A549 (cell line): Measurements from ENCODE around the gene ACVRL1. TPM values are rescaled to one million over a fixed set of nuclear protein-coding genes. Genes with fewer than 3 reads are reported as not detected.

ENCODE experiments used
- ATAC-seq, 2 experiments: fragments of 200-7000 bp in 1 of 2; fragments of >200 bp in 1 of 2; cut with Nextera tagmentation in 1 of 2; cut with Tn5 transposase in 1 of 2; 3 replicates each; pipeline versions ENCODE4 v1.8.0 to v1.9.1; 2018 to 2020; ENCODE audit warnings: mild to moderate bottlenecking in 1 of 2, moderate library complexity in 1 of 2
- CTCF ChIA-PET: fragments of 300-600 bp; sonication (Branson Sonifier 250); formaldehyde crosslinking; extraction: SDS; loops from one replicate; lab custom pipeline; 2021; ENCODE audit warnings: antibody characterized with exemption, inconsistent platforms; lab: Yijun Ruan, JAX
- POLR2A ChIA-PET: fragments of 350-600 bp; formaldehyde crosslinking; extraction: SDS; loops from one replicate; lab custom pipeline; 2021; ENCODE audit warnings: antibody characterized with exemption, inconsistent platforms; lab: Yijun Ruan, JAX
- DNase-seq, 2 experiments: peaks; one replicate each; pipeline versions ENCODE4 v3.0.0 to v3.0.0-alpha.2; 2011 to 2016; ENCODE audit warnings: low read depth in 1 of 2, low spot score in 1 of 2
- FAIRE-seq: peaks from 2 replicates; lab custom pipeline; 2011; peaks lifted over from hg19 to GRCh38; lab: Jason Lieb, UNC
- H3K27ac ChIP-seq, 2 experiments: fragments of >200 bp; sonication (Bioruptor Twin); formaldehyde crosslinking; 3 replicates each; pipeline ENCODE4 v1.5.1; 2016 to 2017
- H3K4me1 ChIP-seq: fragments of >200 bp; sonication (Bioruptor Twin); formaldehyde crosslinking; 3 replicates; pipeline ENCODE4 v1.6.1; 2016
- H3K4me2 ChIP-seq: fragments of >200 bp; sonication (Bioruptor Twin); formaldehyde crosslinking; 3 replicates; pipeline ENCODE4 v1.6.1; 2016
- H3K4me3 ChIP-seq: fragments of >200 bp; sonication (Bioruptor Twin); formaldehyde crosslinking; 3 replicates; pipeline ENCODE4 v1.5.1; 2016
- H3K9me3 ChIP-seq: fragments of >200 bp; sonication (Bioruptor Twin); formaldehyde crosslinking; 3 replicates; pipeline ENCODE4 v1.6.1; 2016
- CBX2 ChIP-seq: fragments of 200-600 bp; sonication (generic); IDR thresholded peaks from 2 replicates; pipeline ENCODE4 v1.6.1; 2016; ENCODE audit warnings: low read depth, mild to moderate bottlenecking, borderline replicate concordance
- EHF ChIP-seq: fragments of 250-450 bp; sonication (Bioruptor Pico); IDR thresholded peaks from 2 replicates; pipeline ENCODE4 v1.5.0; 2020; ENCODE audit warnings: mild to moderate bottlenecking
- EP300 ChIP-seq, 2 experiments: fragments of >200 bp; sonication (Bioruptor Twin); formaldehyde crosslinking; IDR thresholded peaks; 2 replicates in 1 of 2; 3 replicates in 1 of 2; pipeline ENCODE4 v1.6.1; 2016 to 2017
- GATA3 ChIP-seq: IDR thresholded peaks from 2 replicates; pipeline ENCODE4 v1.6.1; 2012; ENCODE audit warnings: borderline replicate concordance
- HEYL ChIP-seq: fragments of 250-450 bp; sonication (Bioruptor Pico); IDR thresholded peaks from 2 replicates; pipeline ENCODE4 v1.8.0; 2021; ENCODE audit warnings: mild to moderate bottlenecking, moderate library complexity
- HOXB5 ChIP-seq: fragments of 250-450 bp; sonication (Bioruptor Pico); IDR thresholded peaks from 2 replicates; pipeline ENCODE4 v1.5.0; 2020; ENCODE audit warnings: mild to moderate bottlenecking, moderate library complexity
- JUNB ChIP-seq: fragments of >200 bp; sonication (Bioruptor Twin); formaldehyde crosslinking; IDR thresholded peaks from 2 replicates; pipeline ENCODE4 v1.6.1; 2016
- MAZ ChIP-seq: fragments of 150-350 bp; IDR thresholded peaks from 2 replicates; pipeline ENCODE4 v1.6.1; 2014; ENCODE audit warnings: antibody characterized with exemption, low read depth, low read length, borderline replicate concordance
- MYC ChIP-seq: IDR thresholded peaks from 2 replicates; pipeline ENCODE4 v1.6.1; 2012; ENCODE audit warnings: mild to moderate bottlenecking, inconsistent platforms, low read length, improper control_type of control experiment, borderline replicate concordance
- NFE2L2 ChIP-seq: fragments of 150-350 bp; conservative IDR thresholded peaks from 2 replicates; pipeline ENCODE4 v1.6.1; 2014; ENCODE audit warnings: low read length
- RAD21 ChIP-seq, 2 experiments: fragments of >200 bp in 1 of 2; sonication (Bioruptor Twin) in 1 of 2; formaldehyde crosslinking in 1 of 2; IDR thresholded peaks in 1 of 2; conservative IDR thresholded peaks in 1 of 2; 2 replicates in 1 of 2; 3 replicates in 1 of 2; pipeline ENCODE4 v1.6.1; 2012 to 2018; ENCODE audit warnings: inconsistent platforms in 1 of 2
- RFX5 ChIP-seq: fragments of 450-650 bp; IDR thresholded peaks from 2 replicates; pipeline ENCODE4 v1.7.1; 2014; ENCODE audit warnings: antibody characterized with exemption, mild to moderate bottlenecking, moderate library complexity
- SMC3 ChIP-seq: fragments of >200 bp; sonication (Bioruptor Twin); formaldehyde crosslinking; IDR thresholded peaks from 3 replicates; pipeline ENCODE4 v1.6.1; 2018; ENCODE audit warnings: inconsistent platforms
- ZC3H11A ChIP-seq: fragments of 450-650 bp; IDR thresholded peaks from 2 replicates; pipeline ENCODE4 v1.6.1; 2014; ENCODE audit warnings: antibody characterized with exemption, mild to moderate bottlenecking
- WGBS: methylation state at CpG from one replicate; pipeline ENCODE4 v1.1.6; 2017; ENCODE audit errors: missing lambda C conversion rate; 5-methylcytosine and 5-hydroxymethylcytosine counted together
- polyA plus RNA-seq, 4 experiments: library from polyadenylated mRNA; depleted of rRNA in 3 of 4; stranded (reverse); fragments of >200 nt; fragmentation: RNase III in 1 of 4; extraction: RNeasy Plus Mini Kit Qiagen cat#74134 plus additional on column Dnase treatment in 1 of 4; gene quantifications; 2 replicates in 3 of 4; 3 replicates in 1 of 4; pipeline ENCODE4 v1.2.3, GENCODE V29; 2011 to 2017
- TF ChIP-seq, protein P1 (sequence below): fragments of 250-450 bp; sonication (Bioruptor Pico); IDR thresholded peaks from 2 replicates; pipeline ENCODE4 v1.5.0; 2020; ENCODE audit warnings: low read depth, mild to moderate bottlenecking, moderate library complexity
- TF ChIP-seq, protein P2 (sequence below): IDR thresholded peaks from 2 replicates; pipeline ENCODE4 v1.6.1; 2012
- TF ChIP-seq, protein P3 (sequence below): fragments of >200 bp; sonication (Bioruptor Twin); formaldehyde crosslinking; IDR thresholded peaks from 3 replicates; pipeline ENCODE4 v1.5.1; 2016
- TF ChIP-seq, protein P4 (sequence below): fragments of 200-600 bp; sonication (generic); IDR thresholded peaks from 2 replicates; pipeline ENCODE4 v1.6.1; 2016; ENCODE audit warnings: antibody characterized with exemption, mild to moderate bottlenecking, moderate library complexity

The ACVRL1 gene
- polyA plus RNA-seq, 2 of the 4 experiments (the other 2 are of a cell fraction): 0.03 TPM; not detected in 1

DNA sequence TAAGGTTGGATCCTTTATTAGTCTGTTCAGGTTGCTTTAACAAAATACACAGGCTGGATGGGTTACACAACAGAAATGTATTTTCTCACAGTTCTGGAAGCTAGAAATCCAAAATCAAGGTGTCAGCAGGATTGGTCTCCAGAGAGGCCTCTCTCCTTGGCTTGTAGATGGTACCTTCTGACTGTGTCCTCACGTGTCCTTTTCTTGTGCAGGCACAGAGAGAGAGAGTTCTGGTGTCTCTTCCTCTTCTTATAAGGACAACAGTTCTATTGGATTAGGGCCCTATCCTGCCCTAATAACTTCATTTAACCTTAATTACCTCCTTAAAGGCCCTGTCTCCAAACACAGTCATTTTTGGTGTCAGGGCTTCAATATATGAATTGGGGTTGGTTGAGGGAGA is 24.0 kb upstream of the ACVRL1 start (continued):
- no peak for TF ChIP-seq MAZ

DNA sequence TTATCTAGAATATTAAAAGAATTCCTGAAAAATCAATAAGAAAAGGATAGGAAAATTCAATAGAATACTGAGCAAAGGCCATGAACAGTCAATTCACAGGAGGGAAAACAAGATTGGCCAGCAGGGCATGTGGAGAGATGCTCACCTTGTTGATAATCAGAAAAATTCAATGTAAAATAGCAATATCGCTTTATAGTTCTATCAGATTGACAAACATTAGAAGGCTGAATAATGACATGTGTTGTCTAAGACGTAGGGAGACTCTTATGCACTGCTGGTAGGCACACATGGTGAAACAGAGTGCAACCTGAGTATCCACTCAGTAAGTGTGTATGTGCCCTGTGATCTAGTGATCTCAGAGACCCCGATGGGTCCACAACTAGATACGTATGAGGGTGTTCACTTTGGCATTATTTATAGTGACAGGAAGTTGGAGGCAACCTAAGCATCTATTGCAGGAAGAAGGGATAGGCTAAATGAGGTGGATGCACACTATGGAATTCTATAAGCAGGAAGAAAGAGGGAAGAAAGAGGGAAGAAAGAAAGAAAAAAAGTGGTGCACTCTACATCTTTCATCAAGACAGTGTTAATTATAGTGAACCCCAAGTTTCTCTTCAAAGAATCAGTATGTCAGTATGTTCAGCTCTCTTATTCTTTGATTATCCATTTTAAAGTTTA is 23.2 kb upstream of the ACVRL1 start:
- POLR2A ChIA-PET: no interaction called here
- 0 out of 3 replicates have a peak overlapping the region, but pooled peaks have one; percentile 4 for H3K4me2 ChIP-seq
- no peak overlapping the region for H3K4me3 ChIP-seq
- WGBS: 76% methylated on average over 4 of the region's 4 CpGs
- no peaks in the 10 kb centered on the region for H3K4me1 ChIP-seq
- CTCF ChIA-PET: interaction anchor here (0.9 to 6.6 kb wide), 2 partner anchors 8 to 109 kb away, joined by 4 to 32 read pairs; no protein-coding TSS in a partner anchor
- FAIRE-seq: no peak
- TF ChIP-seq, protein P1, sequence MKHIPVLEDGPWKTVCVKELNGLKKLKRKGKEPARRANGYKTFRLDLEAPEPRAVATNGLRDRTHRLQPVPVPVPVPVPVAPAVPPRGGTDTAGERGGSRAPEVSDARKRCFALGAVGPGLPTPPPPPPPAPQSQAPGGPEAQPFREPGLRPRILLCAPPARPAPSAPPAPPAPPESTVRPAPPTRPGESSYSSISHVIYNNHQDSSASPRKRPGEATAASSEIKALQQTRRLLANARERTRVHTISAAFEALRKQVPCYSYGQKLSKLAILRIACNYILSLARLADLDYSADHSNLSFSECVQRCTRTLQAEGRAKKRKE (CRISPR knock-in tag): no peak
- TF ChIP-seq RFX5: no peak
- TF ChIP-seq RAD21 (conservative IDR thresholded peaks at IDR 0.05 in 1 of 2, IDR thresholded peaks at IDR 0.05 in 1 of 2): no peak
- TF ChIP-seq NFE2L2: no peak
- no peak for TF ChIP-seq CBX2
- TF ChIP-seq ZC3H11A: no peak
- TF ChIP-seq EP300 (IDR thresholded peaks at IDR 0.05): no peak
- no peak for TF ChIP-seq JUNB
- TF ChIP-seq HOXB5: no peak
- TF ChIP-seq MYC: no peak
- no peak for TF ChIP-seq GATA3
- TF ChIP-seq, protein P2, sequence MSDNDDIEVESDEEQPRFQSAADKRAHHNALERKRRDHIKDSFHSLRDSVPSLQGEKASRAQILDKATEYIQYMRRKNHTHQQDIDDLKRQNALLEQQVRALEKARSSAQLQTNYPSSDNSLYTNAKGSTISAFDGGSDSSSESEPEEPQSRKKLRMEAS: no peak
- no peak for TF ChIP-seq HEYL (CRISPR knock-in tag)
- TF ChIP-seq EHF (CRISPR knock-in tag): no peak
- no peak for TF ChIP-seq SMC3
- TF ChIP-seq, protein P3, sequence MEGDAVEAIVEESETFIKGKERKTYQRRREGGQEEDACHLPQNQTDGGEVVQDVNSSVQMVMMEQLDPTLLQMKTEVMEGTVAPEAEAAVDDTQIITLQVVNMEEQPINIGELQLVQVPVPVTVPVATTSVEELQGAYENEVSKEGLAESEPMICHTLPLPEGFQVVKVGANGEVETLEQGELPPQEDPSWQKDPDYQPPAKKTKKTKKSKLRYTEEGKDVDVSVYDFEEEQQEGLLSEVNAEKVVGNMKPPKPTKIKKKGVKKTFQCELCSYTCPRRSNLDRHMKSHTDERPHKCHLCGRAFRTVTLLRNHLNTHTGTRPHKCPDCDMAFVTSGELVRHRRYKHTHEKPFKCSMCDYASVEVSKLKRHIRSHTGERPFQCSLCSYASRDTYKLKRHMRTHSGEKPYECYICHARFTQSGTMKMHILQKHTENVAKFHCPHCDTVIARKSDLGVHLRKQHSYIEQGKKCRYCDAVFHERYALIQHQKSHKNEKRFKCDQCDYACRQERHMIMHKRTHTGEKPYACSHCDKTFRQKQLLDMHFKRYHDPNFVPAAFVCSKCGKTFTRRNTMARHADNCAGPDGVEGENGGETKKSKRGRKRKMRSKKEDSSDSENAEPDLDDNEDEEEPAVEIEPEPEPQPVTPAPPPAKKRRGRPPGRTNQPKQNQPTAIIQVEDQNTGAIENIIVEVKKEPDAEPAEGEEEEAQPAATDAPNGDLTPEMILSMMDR: no peak
- TF ChIP-seq, protein P4, sequence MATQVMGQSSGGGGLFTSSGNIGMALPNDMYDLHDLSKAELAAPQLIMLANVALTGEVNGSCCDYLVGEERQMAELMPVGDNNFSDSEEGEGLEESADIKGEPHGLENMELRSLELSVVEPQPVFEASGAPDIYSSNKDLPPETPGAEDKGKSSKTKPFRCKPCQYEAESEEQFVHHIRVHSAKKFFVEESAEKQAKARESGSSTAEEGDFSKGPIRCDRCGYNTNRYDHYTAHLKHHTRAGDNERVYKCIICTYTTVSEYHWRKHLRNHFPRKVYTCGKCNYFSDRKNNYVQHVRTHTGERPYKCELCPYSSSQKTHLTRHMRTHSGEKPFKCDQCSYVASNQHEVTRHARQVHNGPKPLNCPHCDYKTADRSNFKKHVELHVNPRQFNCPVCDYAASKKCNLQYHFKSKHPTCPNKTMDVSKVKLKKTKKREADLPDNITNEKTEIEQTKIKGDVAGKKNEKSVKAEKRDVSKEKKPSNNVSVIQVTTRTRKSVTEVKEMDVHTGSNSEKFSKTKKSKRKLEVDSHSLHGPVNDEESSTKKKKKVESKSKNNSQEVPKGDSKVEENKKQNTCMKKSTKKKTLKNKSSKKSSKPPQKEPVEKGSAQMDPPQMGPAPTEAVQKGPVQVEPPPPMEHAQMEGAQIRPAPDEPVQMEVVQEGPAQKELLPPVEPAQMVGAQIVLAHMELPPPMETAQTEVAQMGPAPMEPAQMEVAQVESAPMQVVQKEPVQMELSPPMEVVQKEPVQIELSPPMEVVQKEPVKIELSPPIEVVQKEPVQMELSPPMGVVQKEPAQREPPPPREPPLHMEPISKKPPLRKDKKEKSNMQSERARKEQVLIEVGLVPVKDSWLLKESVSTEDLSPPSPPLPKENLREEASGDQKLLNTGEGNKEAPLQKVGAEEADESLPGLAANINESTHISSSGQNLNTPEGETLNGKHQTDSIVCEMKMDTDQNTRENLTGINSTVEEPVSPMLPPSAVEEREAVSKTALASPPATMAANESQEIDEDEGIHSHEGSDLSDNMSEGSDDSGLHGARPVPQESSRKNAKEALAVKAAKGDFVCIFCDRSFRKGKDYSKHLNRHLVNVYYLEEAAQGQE: no peak
- 0 out of 3 replicates have a peak, but pooled peaks cover 4% of the 10 kb centered on the region for H3K9me3 ChIP-seq
- no peak for ATAC-seq
- DNase-seq: no peak
- no peak overlapping the region for H3K27ac ChIP-seq
